Type B pancreatic cell (in vitro differentiated cells): ENCODE data around the gene KRT84. TPM values are rescaled to one million over a fixed set of nuclear protein-coding genes. Genes with fewer than 3 reads are reported as not detected.

Source experiments
- DNase-seq: peaks from one replicate; pipeline ENCODE4 v3.0.0; 2021; ENCODE audit warnings: mixed read lengths; ENCODE audit not compliant: unreplicated experiment; ENCODE audit errors: extremely low spot score
- H3K27ac Mint-ChIP-seq: 2 replicates; pipeline ENCODE4 v1.8.0; 2021; ENCODE audit warnings: mild to moderate bottlenecking, mixed read lengths
- H3K27me3 Mint-ChIP-seq: 2 replicates; pipeline ENCODE4 v1.8.0; 2021; ENCODE audit warnings: mixed read lengths
- H3K36me3 Mint-ChIP-seq: 2 replicates; pipeline ENCODE4 v1.8.0; 2021; ENCODE audit warnings: mixed read lengths
- H3K4me1 Mint-ChIP-seq: one replicate; pipeline ENCODE4 v1.8.0; 2021; ENCODE audit warnings: mixed read lengths; ENCODE audit not compliant: unreplicated experiment
- H3K4me3 Mint-ChIP-seq: 2 replicates; pipeline ENCODE4 v1.8.0; 2021; ENCODE audit warnings: mild to moderate bottlenecking, mixed read lengths
- H3K9me3 Mint-ChIP-seq: 2 replicates; pipeline ENCODE4 v1.8.0; 2021; ENCODE audit warnings: mixed read lengths
- total RNA-seq: library from RNA; stranded (reverse); gene quantifications from 2 replicates; pipeline ENCODE4 v1.2.1, GENCODE V29; 2021; ENCODE audit warnings: low replicate concordance
- TF ChIP-seq, protein P1 (sequence below): fragments of 200-600 bp; sonication (generic); conservative IDR thresholded peaks from 2 replicates; pipeline ENCODE4 v1.5.0; 2021; ENCODE audit warnings: antibody characterized with exemption, mild to moderate bottlenecking

KRT84 gene
- total RNA-seq, 1 donor from 2014 or later: not detected

DNA sequence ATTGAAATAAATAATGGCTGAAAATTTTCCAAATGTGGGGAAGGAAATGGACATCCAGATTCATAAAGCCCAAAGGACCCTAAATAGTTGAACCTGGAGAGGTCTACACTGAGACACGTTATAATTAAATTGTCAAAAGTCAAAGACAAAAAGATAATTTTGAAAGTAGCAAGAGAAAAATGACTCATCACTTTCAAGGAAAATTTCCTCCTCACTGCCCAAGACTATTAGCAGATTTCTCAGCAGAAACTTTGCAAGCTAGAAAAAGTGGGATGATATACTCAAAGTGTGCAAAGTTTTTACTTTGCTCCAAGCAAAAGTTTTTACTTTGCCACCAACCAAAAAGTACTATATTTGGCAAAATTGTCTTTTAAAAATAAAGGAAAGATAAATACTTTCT, 48.4 kb downstream of the KRT84 start:
- Mint-ChIP-seq H3K27ac (no peak overlapping the region), H3K9me3 (no peaks in the 10 kb centered on the region), H3K36me3 (no peaks in the 10 kb centered on the region), H3K4me1 (peaks cover 2% of the 10 kb centered on the region), H3K27me3 (peaks cover 9% of the 10 kb centered on the region), H3K4me3 (no peak overlapping the region)
- DNase-seq: no peak
- TF ChIP-seq, protein P1, sequence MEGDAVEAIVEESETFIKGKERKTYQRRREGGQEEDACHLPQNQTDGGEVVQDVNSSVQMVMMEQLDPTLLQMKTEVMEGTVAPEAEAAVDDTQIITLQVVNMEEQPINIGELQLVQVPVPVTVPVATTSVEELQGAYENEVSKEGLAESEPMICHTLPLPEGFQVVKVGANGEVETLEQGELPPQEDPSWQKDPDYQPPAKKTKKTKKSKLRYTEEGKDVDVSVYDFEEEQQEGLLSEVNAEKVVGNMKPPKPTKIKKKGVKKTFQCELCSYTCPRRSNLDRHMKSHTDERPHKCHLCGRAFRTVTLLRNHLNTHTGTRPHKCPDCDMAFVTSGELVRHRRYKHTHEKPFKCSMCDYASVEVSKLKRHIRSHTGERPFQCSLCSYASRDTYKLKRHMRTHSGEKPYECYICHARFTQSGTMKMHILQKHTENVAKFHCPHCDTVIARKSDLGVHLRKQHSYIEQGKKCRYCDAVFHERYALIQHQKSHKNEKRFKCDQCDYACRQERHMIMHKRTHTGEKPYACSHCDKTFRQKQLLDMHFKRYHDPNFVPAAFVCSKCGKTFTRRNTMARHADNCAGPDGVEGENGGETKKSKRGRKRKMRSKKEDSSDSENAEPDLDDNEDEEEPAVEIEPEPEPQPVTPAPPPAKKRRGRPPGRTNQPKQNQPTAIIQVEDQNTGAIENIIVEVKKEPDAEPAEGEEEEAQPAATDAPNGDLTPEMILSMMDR: no peak

- Mint-ChIP-seq H3K9me3 (no peaks in the 10 kb centered on the region), H3K36me3 (no peaks in the 10 kb centered on the region), H3K27me3 (peaks cover 7% of the 10 kb centered on the region), H3K27ac (no peak overlapping the region), H3K4me3 (no peak overlapping the region), H3K4me1 (peaks cover 6% of the 10 kb centered on the region)
- TF ChIP-seq, protein P1: no peak
- no peak for DNase-seq
Measured at GRCh38 chr12:52336641-52337040, 48.8 kb downstream of the KRT84 start.

GRCh38 chr12:52335598-52336262, 49.7 kb downstream of the KRT84 start:
- no peaks in the 10 kb centered on the region for H3K9me3 Mint-ChIP-seq
- no peak overlapping the region for H3K27ac Mint-ChIP-seq
- no peaks in the 10 kb centered on the region for H3K36me3 Mint-ChIP-seq
- H3K27me3 Mint-ChIP-seq: peaks cover 7% of the 10 kb centered on the region
- peaks cover 7% of the 10 kb centered on the region for H3K4me1 Mint-ChIP-seq
- no peak for DNase-seq
- TF ChIP-seq, protein P1: no peak
- no peak overlapping the region for H3K4me3 Mint-ChIP-seq

GRCh38 chr12:52334185-52334584, 51.3 kb downstream of the KRT84 start:
- H3K4me3 Mint-ChIP-seq: no peak overlapping the region
- no peak overlapping the region for H3K27ac Mint-ChIP-seq
- no peaks in the 10 kb centered on the region for H3K36me3 Mint-ChIP-seq
- TF ChIP-seq, protein P1: no peak
- peaks cover 11% of the 10 kb centered on the region for H3K27me3 Mint-ChIP-seq
- H3K9me3 Mint-ChIP-seq: no peaks in the 10 kb centered on the region
- H3K4me1 Mint-ChIP-seq: peaks cover 7% of the 10 kb centered on the region
- no peak for DNase-seq

GRCh38 chr12:52333321-52333720, 52.1 kb downstream of the KRT84 start:
- TF ChIP-seq, protein P1: no peak
- H3K4me1 Mint-ChIP-seq: peaks cover 7% of the 10 kb centered on the region
- no peak for DNase-seq
- no peak overlapping the region for H3K27ac Mint-ChIP-seq
- H3K27me3 Mint-ChIP-seq: peaks cover 14% of the 10 kb centered on the region
- H3K4me3 Mint-ChIP-seq: no peak overlapping the region
- H3K9me3 Mint-ChIP-seq: no peaks in the 10 kb centered on the region
- no peaks in the 10 kb centered on the region for H3K36me3 Mint-ChIP-seq
